K562 (cell line): Measurements from ENCODE around the gene EGLN1. TPM values are rescaled to one million over a fixed set of nuclear protein-coding genes. Genes with fewer than 3 reads are reported as not detected.
A peak's percentile ranks its signal among the peaks of the same experiment; 100 is the strongest.

Experiments
- CBX1 ChIP-seq: sonication (generic); IDR thresholded peaks from 2 replicates; pipeline ENCODE4 v1.6.1; 2016; ENCODE audit warnings: antibody characterized with exemption, low read depth, mild to moderate bottlenecking
- GTF2E2 ChIP-seq: fragments of 200-800 bp; sonication (Bioruptor generic); IDR thresholded peaks from 2 replicates; pipeline ENCODE4 v1.6.1; 2016; ENCODE audit warnings: missing genetic modification characterization, missing compliant biosample characterization
- HDAC3 ChIP-seq: fragments of 450-650 bp; IDR thresholded peaks from 2 replicates; pipeline ENCODE4 v1.6.1; 2018; ENCODE audit warnings: borderline replicate concordance, mild to moderate bottlenecking, moderate library complexity; ENCODE audit not compliant: partially characterized antibody
- HMBOX1 ChIP-seq: sonication (generic); IDR thresholded peaks from 2 replicates; pipeline ENCODE4 v1.6.1; 2016
- KLF10 ChIP-seq: fragments of 250-450 bp; sonication (Bioruptor Pico); IDR thresholded peaks from 2 replicates; pipeline ENCODE4 v1.6.1; 2021; ENCODE audit warnings: matching md5 sums
- MCM3 ChIP-seq: fragments of 450-650 bp; IDR thresholded peaks from 2 replicates; pipeline ENCODE4 v1.6.1; 2016
- NFIX ChIP-seq: fragments of 250-450 bp; sonication (Bioruptor Pico); IDR thresholded peaks from 2 replicates; pipeline ENCODE4 v1.4.0; 2020; ENCODE audit warnings: low read depth, mild to moderate bottlenecking, moderate library complexity
- PRMT5 ChIP-seq: sonication (generic); formaldehyde crosslinking; IDR thresholded peaks from 2 replicates; pipeline ENCODE4 v1.5.0; 2020; ENCODE audit warnings: missing genetic modification reagents
- THAP7 ChIP-seq: fragments of 250-450 bp; sonication (Bioruptor Pico); IDR thresholded peaks from 2 replicates; pipeline ENCODE4 v1.5.0; 2021
- ZNF217 ChIP-seq: sonication (generic); formaldehyde crosslinking; IDR thresholded peaks from 2 replicates; pipeline ENCODE4 v1.8.0; 2022; ENCODE audit warnings: mild to moderate bottlenecking, missing genetic modification reagents
- polyA plus RNA-seq, 8 experiments: library from polyadenylated mRNA; depleted of rRNA in 4 of 8; stranded (reverse) in 5 of 8; unstranded in 3 of 8; fragments of >200 nt; fragmentation: Nextera tagmentation in 2 of 8; fragmentation: Illumina TruSeq in 1 of 8; extraction: Ambion mirVana in 2 of 8; extraction: Trizol in 1 of 8; gene quantifications; 2 replicates each; pipeline versions ENCODE4 v1.2.1 to v1.2.3, GENCODE V29; 2011 to 2014; ENCODE audit warnings: inconsistent platforms in 1 of 8, missing spikeins in 1 of 8
- total RNA-seq, 7 experiments: library from RNA; depleted of rRNA in 6 of 7; stranded (reverse); fragments of >200 nt in 6 of 7; fragmentation: Illumina TruSeq in 2 of 7; extraction: Trizol in 2 of 7; gene quantifications; 2 replicates each; pipeline versions ENCODE4 v1.2.1 to v1.2.3, GENCODE V29; 2011 to 2021; ENCODE audit warnings: low replicate concordance in 1 of 7
- TF ChIP-seq, protein P1 (sequence below): fragments of 250-450 bp; sonication (Bioruptor Pico); IDR thresholded peaks from 2 replicates; pipeline ENCODE4 v1.4.0; 2020; ENCODE audit warnings: mild to moderate bottlenecking, moderate library complexity
- TF ChIP-seq, protein P2 (sequence below), 2 experiments: fragments of 450-650 bp; IDR thresholded peaks; 2 replicates each; pipeline ENCODE4 v1.6.1; 2016; ENCODE audit warnings: mild to moderate bottlenecking in 2 of 2, borderline replicate concordance in 1 of 2, low read depth in 1 of 2, moderate library complexity in 1 of 2
- TF ChIP-seq, protein P3 (sequence below): fragments of 250-450 bp; sonication (Bioruptor Pico); IDR thresholded peaks from 2 replicates; pipeline ENCODE4 v1.9.0; 2021; ENCODE audit warnings: mild to moderate bottlenecking, inconsistent platforms

The EGLN1 gene
- total and polyA plus RNA-seq, 9 of the 15 experiments (the other 6 are each of a cell fraction or from before 2014, with no cell fraction given), result 5.2 to 54.3 (median 24.6) TPM

- TF ChIP-seq, protein P1, sequence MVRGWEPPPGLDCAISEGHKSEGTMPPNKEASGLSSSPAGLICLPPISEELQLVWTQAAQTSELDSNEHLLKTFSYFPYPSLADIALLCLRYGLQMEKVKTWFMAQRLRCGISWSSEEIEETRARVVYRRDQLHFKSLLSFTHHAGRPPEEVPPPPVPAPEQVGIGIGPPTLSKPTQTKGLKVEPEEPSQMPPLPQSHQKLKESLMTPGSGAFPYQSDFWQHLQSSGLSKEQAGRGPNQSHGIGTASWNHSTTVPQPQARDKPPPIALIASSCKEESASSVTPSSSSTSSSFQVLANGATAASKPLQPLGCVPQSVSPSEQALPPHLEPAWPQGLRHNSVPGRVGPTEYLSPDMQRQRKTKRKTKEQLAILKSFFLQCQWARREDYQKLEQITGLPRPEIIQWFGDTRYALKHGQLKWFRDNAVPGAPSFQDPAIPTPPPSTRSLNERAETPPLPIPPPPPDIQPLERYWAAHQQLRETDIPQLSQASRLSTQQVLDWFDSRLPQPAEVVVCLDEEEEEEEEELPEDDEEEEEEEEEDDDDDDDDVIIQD (CRISPR knock-in tag), result no peak
- TF ChIP-seq CBX1 (0 out of 2 replicates have a peak, but pooled peaks have one; percentile 24), NFIX (no peak), MCM3 (no peak), HDAC3 (no peak), THAP7 (no peak; the same call in 1 of the 2 replicates), PRMT5 (no peak), KLF10 (CRISPR knock-in tag) (no peak), ZNF217 (CRISPR knock-in tag) (no peak), HMBOX1 (no peak), GTF2E2 (tag) (no peak)
- TF ChIP-seq, protein P2, sequence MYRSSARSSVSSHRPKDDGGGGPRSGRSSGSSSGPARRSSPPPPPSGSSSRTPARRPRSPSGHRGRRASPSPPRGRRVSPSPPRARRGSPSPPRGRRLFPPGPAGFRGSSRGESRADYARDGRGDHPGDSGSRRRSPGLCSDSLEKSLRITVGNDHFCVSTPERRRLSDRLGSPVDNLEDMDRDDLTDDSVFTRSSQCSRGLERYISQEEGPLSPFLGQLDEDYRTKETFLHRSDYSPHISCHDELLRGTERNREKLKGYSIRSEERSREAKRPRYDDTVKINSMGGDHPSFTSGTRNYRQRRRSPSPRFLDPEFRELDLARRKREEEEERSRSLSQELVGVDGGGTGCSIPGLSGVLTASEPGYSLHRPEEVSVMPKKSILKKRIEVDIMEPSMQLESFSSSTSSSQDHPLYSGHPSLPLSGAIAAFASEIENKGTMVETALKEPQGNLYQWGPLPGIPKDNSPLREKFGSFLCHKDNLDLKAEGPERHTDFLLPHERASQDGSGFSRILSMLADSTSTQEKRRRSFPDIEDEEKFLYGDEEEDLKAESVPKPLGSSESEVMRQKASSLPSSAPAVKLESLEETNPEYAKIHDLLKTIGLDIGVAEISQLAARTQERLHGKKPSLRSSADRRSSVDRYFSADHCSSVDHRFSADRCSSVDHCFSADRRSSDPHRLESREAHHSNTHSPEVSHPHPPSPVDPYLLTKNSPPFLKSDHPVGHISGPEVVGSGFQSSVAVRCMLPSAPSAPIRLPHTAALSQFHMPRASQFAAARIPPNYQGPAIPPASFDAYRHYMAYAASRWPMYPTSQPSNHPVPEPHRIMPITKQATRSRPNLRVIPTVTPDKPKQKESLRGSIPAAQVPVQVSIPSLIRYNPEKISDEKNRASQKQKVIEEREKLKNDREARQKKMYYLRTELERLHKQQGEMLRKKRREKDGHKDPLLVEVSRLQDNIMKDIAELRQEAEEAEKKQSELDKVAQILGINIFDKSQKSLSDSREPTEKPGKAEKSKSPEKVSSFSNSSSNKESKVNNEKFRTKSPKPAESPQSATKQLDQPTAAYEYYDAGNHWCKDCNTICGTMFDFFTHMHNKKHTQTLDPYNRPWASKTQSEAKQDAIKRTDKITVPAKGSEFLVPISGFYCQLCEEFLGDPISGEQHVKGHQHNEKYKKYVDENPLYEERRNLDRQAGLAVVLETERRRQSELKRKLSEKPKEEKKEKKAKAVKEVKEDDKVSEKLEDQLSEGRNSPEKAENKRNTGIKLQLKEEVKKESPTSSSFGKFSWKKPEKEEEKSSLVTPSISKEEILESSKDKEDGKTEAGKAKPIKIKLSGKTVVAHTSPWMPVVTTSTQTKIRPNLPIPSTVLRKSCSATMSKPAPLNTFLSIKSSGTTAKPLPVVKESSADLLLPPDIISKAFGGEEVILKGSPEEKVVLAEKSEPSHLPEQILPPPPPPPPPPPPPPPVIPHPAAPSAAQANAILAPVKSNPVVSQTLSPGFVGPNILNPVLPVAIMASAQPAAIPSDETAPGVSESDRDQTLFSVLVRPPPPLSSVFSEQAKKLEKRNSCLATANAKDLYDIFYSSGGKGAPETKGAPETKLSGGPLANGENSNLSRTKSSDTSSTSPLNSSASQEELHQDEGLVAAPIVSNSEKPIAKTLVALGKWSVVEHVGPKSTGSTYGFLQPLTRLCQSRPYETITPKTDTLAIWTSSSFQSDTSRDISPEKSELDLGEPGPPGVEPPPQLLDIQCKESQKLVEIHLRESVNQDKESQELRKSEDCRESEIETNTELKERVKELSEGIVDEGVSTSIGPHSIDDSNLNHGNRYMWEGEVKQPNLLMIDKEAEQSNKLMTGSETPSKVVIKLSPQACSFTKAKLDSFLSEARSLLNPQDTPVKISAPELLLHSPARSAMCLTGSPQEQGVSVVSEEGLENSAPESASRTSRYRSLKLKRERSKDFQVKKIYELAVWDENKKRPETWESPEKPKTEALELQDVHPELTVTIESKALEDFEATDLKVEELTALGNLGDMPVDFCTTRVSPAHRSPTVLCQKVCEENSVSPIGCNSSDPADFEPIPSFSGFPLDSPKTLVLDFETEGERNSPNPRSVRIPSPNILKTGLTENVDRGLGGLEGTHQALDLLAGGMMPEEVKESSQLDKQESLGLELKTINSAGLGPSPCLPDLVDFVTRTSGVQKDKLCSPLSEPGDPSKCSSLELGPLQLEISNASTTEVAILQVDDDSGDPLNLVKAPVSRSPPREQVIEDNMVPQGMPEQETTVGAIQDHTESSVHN (IDR thresholded peaks at IDR 0.05; ENCODE audit: borderline replicate concordance in 1 of 2, low read depth in 1 of 2), result no peak
- TF ChIP-seq, protein P3, sequence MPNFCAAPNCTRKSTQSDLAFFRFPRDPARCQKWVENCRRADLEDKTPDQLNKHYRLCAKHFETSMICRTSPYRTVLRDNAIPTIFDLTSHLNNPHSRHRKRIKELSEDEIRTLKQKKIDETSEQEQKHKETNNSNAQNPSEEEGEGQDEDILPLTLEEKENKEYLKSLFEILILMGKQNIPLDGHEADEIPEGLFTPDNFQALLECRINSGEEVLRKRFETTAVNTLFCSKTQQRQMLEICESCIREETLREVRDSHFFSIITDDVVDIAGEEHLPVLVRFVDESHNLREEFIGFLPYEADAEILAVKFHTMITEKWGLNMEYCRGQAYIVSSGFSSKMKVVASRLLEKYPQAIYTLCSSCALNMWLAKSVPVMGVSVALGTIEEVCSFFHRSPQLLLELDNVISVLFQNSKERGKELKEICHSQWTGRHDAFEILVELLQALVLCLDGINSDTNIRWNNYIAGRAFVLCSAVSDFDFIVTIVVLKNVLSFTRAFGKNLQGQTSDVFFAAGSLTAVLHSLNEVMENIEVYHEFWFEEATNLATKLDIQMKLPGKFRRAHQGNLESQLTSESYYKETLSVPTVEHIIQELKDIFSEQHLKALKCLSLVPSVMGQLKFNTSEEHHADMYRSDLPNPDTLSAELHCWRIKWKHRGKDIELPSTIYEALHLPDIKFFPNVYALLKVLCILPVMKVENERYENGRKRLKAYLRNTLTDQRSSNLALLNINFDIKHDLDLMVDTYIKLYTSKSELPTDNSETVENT (CRISPR knock-in tag), result peak; percentile 74
These were observed at the start of gene EGLN1 (continued) for GRCh38 chr1:231421971-231422797.
